Progenitor cell of endocrine pancreas (in vitro differentiated cells): ENCODE data around the gene PLCB4. TPM values are rescaled to one million over a fixed set of nuclear protein-coding genes. Genes with fewer than 3 reads are reported as not detected.

Experiments
- DNase-seq: peaks from one replicate; pipeline ENCODE4 v3.0.0; 2021; ENCODE audit warnings: low spot score; ENCODE audit not compliant: unreplicated experiment
- H3K27ac Mint-ChIP-seq: 2 replicates; pipeline ENCODE4 v1.8.0; 2021; ENCODE audit warnings: mild to moderate bottlenecking, moderate library complexity, mixed read lengths
- H3K27me3 Mint-ChIP-seq: 2 replicates; pipeline ENCODE4 v1.8.0; 2021; ENCODE audit warnings: mixed read lengths
- H3K36me3 Mint-ChIP-seq: 2 replicates; pipeline ENCODE4 v1.8.0; 2022; ENCODE audit warnings: mixed read lengths; ENCODE audit not compliant: insufficient read depth
- H3K4me1 Mint-ChIP-seq: 2 replicates; pipeline ENCODE4 v1.8.0; 2021; ENCODE audit warnings: low read depth, mixed read lengths
- H3K4me3 Mint-ChIP-seq: 2 replicates; pipeline ENCODE4 v1.8.0; 2021; ENCODE audit warnings: low read depth, mild to moderate bottlenecking, moderate library complexity, mixed read lengths
- H3K9me3 Mint-ChIP-seq: 2 replicates; pipeline ENCODE4 v1.8.0; 2021; ENCODE audit warnings: low read depth, mixed read lengths
- CTCF ChIP-seq: fragments of 200-600 bp; sonication (generic); IDR thresholded peaks from one replicate; pipeline ENCODE4 v1.5.0; 2021; ENCODE audit warnings: antibody characterized with exemption, mild to moderate bottlenecking; ENCODE audit not compliant: unreplicated experiment
- total RNA-seq: library from RNA; stranded (reverse); gene quantifications from 2 replicates; pipeline ENCODE4 v1.2.1, GENCODE V29; 2021

Gene PLCB4
- total RNA-seq, 1 donor from 2014 or later, result 17.2 TPM

- Mint-ChIP-seq H3K4me3 (no peak overlapping the region), H3K36me3 (no peaks in the 10 kb centered on the region), H3K9me3 (no peaks in the 10 kb centered on the region), H3K4me1 (no peaks in the 10 kb centered on the region), H3K27ac (no peak overlapping the region), H3K27me3 (no peaks in the 10 kb centered on the region)
- TF ChIP-seq CTCF, result no peak
- no peak for DNase-seq
These were observed 330.4 kb downstream of the PLCB4 start for GRCh38 chr20:9399322-9399721.

- H3K27ac Mint-ChIP-seq, result no peak overlapping the region
- no peaks in the 10 kb centered on the region for H3K27me3 Mint-ChIP-seq
- no peaks in the 10 kb centered on the region for H3K36me3 Mint-ChIP-seq
- TF ChIP-seq CTCF, result no peak
- no peaks in the 10 kb centered on the region for H3K4me1 Mint-ChIP-seq
- H3K9me3 Mint-ChIP-seq, result no peaks in the 10 kb centered on the region
- H3K4me3 Mint-ChIP-seq, result no peak overlapping the region
- DNase-seq, result no peak
These were observed 331.5 kb downstream of the PLCB4 start for GRCh38 chr20:9400171-9401025.

GRCh38 chr20:9401371-9401770 is 332.5 kb downstream of the PLCB4 start:
- Mint-ChIP-seq H3K4me1 (no peaks in the 10 kb centered on the region), H3K4me3 (no peak overlapping the region), H3K36me3 (no peaks in the 10 kb centered on the region), H3K27me3 (no peaks in the 10 kb centered on the region), H3K9me3 (no peaks in the 10 kb centered on the region), H3K27ac (no peak overlapping the region)
- DNase-seq, result no peak
- TF ChIP-seq CTCF, result no peak

- H3K9me3 Mint-ChIP-seq, result no peaks in the 10 kb centered on the region
- DNase-seq, result no peak
- no peaks in the 10 kb centered on the region for H3K36me3 Mint-ChIP-seq
- no peaks in the 10 kb centered on the region for H3K4me1 Mint-ChIP-seq
- H3K27me3 Mint-ChIP-seq, result no peaks in the 10 kb centered on the region
- TF ChIP-seq CTCF, result no peak
- H3K4me3 Mint-ChIP-seq, result no peak overlapping the region
- no peak overlapping the region for H3K27ac Mint-ChIP-seq
These were observed 333.3 kb downstream of the PLCB4 start for GRCh38 chr20:9402141-9402540.

GRCh38 chr20:9402546-9402945 is 333.7 kb downstream of the PLCB4 start:
- Mint-ChIP-seq H3K27me3 (no peaks in the 10 kb centered on the region), H3K4me3 (no peak overlapping the region), H3K9me3 (no peaks in the 10 kb centered on the region), H3K4me1 (no peaks in the 10 kb centered on the region), H3K27ac (no peak overlapping the region), H3K36me3 (no peaks in the 10 kb centered on the region)
- no peak for DNase-seq
- no peak for TF ChIP-seq CTCF
